H1 (cell line): ENCODE measurements around the gene ZNF771. TPM values are rescaled to one million over a fixed set of nuclear protein-coding genes. Genes with fewer than 3 reads are reported as not detected.

Experiments
- HDAC6 ChIP-seq: IDR thresholded peaks from one replicate; pipeline ENCODE4 v1.7.1; 2012; ENCODE audit warnings: low read depth, mild to moderate bottlenecking, inconsistent platforms, low read length, moderate library complexity
- polyA plus RNA-seq, 7 experiments: library from polyadenylated mRNA; depleted of rRNA in 3 of 7; stranded (reverse) in 5 of 7; unstranded in 2 of 7; fragments of >200 nt in 5 of 7; fragments of 200-250 nt in 2 of 7; gene quantifications; 1 replicate in 5 of 7; 2 replicates in 1 of 7; 4 replicates in 1 of 7; pipeline versions ENCODE4 v1.2.1 to v1.2.3, GENCODE V29; 2011 to 2013; ENCODE audit warnings: missing spikeins in 2 of 7, mixed read lengths in 2 of 7
- total RNA-seq: library from RNA; stranded (reverse); fragmentation: NEBNext Ultra II Directional; extraction: Animal tissue kit (Norgen Biotek cat#: 25700); gene quantifications from 2 replicates; pipeline ENCODE4 v1.2.1, GENCODE V29; 2021
- TF ChIP-seq, protein P1 (sequence below): fragments of 300-600 bp; sonication (generic); IDR thresholded peaks from 2 replicates; pipeline ENCODE4 v1.7.1; 2012; ENCODE audit warnings: low read length, moderate library complexity, mild to moderate bottlenecking, inconsistent platforms; ENCODE audit not compliant: insufficient replicate concordance

Gene ZNF771
- total and polyA plus RNA-seq, 2 of the 8 experiments (the other 6 are each of a cell fraction or from before 2014, with no cell fraction given): 10.6 to 15.7 TPM

DNA sequence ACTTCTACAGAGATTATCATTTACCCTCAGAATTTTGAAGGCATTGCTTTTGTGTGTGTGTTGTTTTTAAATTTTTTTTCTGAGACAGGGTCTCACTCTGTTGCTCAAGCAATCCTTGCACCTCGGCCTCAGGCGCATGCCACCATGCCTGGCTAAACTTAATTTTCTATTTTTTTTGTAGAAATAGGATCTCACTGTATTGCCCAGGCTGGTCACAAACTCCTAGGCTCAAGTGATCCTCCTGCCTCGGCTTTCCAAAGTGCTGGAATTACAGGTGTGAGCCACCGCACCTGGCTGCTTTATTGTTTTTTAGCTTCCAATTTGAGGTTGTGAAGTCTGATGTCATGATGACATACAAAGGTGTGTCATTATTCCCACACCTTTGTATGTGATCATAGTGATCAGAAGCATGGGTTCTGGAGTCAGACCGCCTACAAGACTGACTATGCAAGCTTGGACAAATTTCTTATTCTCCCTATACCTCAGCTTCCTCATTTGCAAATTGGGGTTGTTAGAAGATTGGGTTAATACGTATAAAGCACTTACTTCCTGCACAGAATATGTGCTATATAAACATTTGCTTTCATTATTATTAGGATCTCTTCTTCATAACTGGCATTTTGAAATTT, 32.4 kb downstream of the ZNF771 start (continued):
- TF ChIP-seq, protein P1, sequence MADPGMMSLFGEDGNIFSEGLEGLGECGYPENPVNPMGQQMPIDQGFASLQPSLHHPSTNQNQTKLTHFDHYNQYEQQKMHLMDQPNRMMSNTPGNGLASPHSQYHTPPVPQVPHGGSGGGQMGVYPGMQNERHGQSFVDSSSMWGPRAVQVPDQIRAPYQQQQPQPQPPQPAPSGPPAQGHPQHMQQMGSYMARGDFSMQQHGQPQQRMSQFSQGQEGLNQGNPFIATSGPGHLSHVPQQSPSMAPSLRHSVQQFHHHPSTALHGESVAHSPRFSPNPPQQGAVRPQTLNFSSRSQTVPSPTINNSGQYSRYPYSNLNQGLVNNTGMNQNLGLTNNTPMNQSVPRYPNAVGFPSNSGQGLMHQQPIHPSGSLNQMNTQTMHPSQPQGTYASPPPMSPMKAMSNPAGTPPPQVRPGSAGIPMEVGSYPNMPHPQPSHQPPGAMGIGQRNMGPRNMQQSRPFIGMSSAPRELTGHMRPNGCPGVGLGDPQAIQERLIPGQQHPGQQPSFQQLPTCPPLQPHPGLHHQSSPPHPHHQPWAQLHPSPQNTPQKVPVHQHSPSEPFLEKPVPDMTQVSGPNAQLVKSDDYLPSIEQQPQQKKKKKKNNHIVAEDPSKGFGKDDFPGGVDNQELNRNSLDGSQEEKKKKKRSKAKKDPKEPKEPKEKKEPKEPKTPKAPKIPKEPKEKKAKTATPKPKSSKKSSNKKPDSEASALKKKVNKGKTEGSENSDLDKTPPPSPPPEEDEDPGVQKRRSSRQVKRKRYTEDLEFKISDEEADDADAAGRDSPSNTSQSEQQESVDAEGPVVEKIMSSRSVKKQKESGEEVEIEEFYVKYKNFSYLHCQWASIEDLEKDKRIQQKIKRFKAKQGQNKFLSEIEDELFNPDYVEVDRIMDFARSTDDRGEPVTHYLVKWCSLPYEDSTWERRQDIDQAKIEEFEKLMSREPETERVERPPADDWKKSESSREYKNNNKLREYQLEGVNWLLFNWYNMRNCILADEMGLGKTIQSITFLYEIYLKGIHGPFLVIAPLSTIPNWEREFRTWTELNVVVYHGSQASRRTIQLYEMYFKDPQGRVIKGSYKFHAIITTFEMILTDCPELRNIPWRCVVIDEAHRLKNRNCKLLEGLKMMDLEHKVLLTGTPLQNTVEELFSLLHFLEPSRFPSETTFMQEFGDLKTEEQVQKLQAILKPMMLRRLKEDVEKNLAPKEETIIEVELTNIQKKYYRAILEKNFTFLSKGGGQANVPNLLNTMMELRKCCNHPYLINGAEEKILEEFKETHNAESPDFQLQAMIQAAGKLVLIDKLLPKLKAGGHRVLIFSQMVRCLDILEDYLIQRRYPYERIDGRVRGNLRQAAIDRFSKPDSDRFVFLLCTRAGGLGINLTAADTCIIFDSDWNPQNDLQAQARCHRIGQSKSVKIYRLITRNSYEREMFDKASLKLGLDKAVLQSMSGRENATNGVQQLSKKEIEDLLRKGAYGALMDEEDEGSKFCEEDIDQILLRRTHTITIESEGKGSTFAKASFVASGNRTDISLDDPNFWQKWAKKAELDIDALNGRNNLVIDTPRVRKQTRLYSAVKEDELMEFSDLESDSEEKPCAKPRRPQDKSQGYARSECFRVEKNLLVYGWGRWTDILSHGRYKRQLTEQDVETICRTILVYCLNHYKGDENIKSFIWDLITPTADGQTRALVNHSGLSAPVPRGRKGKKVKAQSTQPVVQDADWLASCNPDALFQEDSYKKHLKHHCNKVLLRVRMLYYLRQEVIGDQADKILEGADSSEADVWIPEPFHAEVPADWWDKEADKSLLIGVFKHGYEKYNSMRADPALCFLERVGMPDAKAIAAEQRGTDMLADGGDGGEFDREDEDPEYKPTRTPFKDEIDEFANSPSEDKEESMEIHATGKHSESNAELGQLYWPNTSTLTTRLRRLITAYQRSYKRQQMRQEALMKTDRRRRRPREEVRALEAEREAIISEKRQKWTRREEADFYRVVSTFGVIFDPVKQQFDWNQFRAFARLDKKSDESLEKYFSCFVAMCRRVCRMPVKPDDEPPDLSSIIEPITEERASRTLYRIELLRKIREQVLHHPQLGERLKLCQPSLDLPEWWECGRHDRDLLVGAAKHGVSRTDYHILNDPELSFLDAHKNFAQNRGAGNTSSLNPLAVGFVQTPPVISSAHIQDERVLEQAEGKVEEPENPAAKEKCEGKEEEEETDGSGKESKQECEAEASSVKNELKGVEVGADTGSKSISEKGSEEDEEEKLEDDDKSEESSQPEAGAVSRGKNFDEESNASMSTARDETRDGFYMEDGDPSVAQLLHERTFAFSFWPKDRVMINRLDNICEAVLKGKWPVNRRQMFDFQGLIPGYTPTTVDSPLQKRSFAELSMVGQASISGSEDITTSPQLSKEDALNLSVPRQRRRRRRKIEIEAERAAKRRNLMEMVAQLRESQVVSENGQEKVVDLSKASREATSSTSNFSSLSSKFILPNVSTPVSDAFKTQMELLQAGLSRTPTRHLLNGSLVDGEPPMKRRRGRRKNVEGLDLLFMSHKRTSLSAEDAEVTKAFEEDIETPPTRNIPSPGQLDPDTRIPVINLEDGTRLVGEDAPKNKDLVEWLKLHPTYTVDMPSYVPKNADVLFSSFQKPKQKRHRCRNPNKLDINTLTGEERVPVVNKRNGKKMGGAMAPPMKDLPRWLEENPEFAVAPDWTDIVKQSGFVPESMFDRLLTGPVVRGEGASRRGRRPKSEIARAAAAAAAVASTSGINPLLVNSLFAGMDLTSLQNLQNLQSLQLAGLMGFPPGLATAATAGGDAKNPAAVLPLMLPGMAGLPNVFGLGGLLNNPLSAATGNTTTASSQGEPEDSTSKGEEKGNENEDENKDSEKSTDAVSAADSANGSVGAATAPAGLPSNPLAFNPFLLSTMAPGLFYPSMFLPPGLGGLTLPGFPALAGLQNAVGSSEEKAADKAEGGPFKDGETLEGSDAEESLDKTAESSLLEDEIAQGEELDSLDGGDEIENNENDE: no peak
- no peak for TF ChIP-seq HDAC6
- TF ChIP-seq, all 59 proteins: peak for 0
